ENCODE measurements around the gene AIP. TPM values are rescaled to one million over a fixed set of nuclear protein-coding genes. Genes with fewer than 3 reads are reported as not detected.

Gene AIP
- total and polyA plus RNA-seq, 9 of the 15 experiments (the other 6 are each of a cell fraction or from before 2014, with no cell fraction given) = 5.2 to 92.5 (median 52.7) TPM

- no peak overlapping the region for H3K4me3 ChIP-seq
- no TSS peak for BruUV-seq (replicated peaks)
- H3K36me3 ChIP-seq (ENCODE audit: control insufficient read depth, insufficient read depth, low read length) = no peaks in the 10 kb centered on the region
- no peak overlapping the region for H3K4me2 ChIP-seq (ENCODE audit: insufficient read depth, low read length)
- no peaks in the 10 kb centered on the region for H3K27me3 ChIP-seq (ENCODE audit: control insufficient read depth in 2 of 2, insufficient read depth in 2 of 2, low read length in 2 of 2)
- intact Hi-C loops (cut with micrococcal nuclease) = loop anchor here (5.0 kb wide), 1 partner anchor 45 kb away; no protein-coding TSS in a partner anchor
- peaks cover 12% of the 10 kb centered on the region for H3K79me2 ChIP-seq (ENCODE audit: control insufficient read depth, insufficient read depth, low read length)
- no peaks in the 10 kb centered on the region for H3K9me3 ChIP-seq (replicated peaks; ENCODE audit: control insufficient read depth, insufficient read depth, low read depth, low read length)
- in situ Hi-C loops (cut with MboI) = no loop called here
- ChIA-PET POLR2A (interaction anchor here (0.5 to 1.7 kb wide), 3 partner anchors 10 to 78 kb away, joined by 3 to 4 read pairs (median 3); partner anchors contain the start of gene AIP), CTCF (ENCODE audit: low intra/inter-chr PET ratio) (no interaction called here)
- no peaks in the 10 kb centered on the region for H4K20me1 ChIP-seq (replicated peaks; ENCODE audit: control insufficient read depth, insufficient read depth, low read length)
- no peak overlapping the region for H3K27ac ChIP-seq (ENCODE audit: extremely low read depth, low read depth, low read length)
- 77% methylated on average over 8 of the region's 11 CpGs for WGBS (ENCODE audit: insufficient coverage, low coverage, missing lambda C conversion rate)
- H3K9me1 ChIP-seq (ENCODE audit: control insufficient read depth, insufficient read depth, low read length) = no peaks in the 10 kb centered on the region
- peaks cover 20 to 56% of the 10 kb centered on the region in 2 experiments; a peak in 4 of 5 replicates for H3K4me1 ChIP-seq (replicated peaks in 1 of 2; ENCODE audit: control insufficient read depth in 2 of 2, insufficient read depth in 2 of 2, low read length in 2 of 2)
- ATAC-seq = no peak
- no peak for FAIRE-seq
- peak overlapping the region in 1 of 2 experiments; percentile 35; a peak in 1 of 4 replicates for H3K9ac ChIP-seq (ENCODE audit: insufficient read depth in 1 of 2, low read depth in 2 of 2, low read length in 2 of 2)
- DNase-seq (ENCODE audit: extremely low read depth in 1 of 4, low spot score in 3 of 4) = no peak
- H2AFZ ChIP-seq (ENCODE audit: low read depth, low read length) = no peak overlapping the region
- TF ChIP-seq NFE2 (IDR thresholded peaks at IDR 0.05; ENCODE audit: low read depth) (no peak), NFIC (IDR thresholded peaks at IDR 0.05) (peak; percentile 84), KDM1A (IDR thresholded peaks at IDR 0.05) (peak in 1 of 2 experiments; percentile 39; a peak in 1 of 4 replicates), RERE (CRISPR knock-in tag; IDR thresholded peaks at IDR 0.05; ENCODE audit: borderline replicate concordance) (no peak), TFAP4 (CRISPR knock-in tag; IDR thresholded peaks at IDR 0.05; ENCODE audit: borderline replicate concordance) (0 out of 2 replicates have a peak, but pooled peaks have one; percentile 18), ZNF324 (CRISPR knock-in tag; IDR thresholded peaks at IDR 0.05) (no peak), HDAC1 (IDR thresholded peaks at IDR 0.05) (no peak), ZNF512 (tag; IDR thresholded peaks at IDR 0.05) (no peak), RCOR1 (IDR thresholded peaks at IDR 0.05; ENCODE audit: borderline replicate concordance in 1 of 2, low read depth in 2 of 2, low read length in 2 of 2) (peak in 1 of 2 experiments; percentile 54; a peak in 1 of 4 replicates), POLR2G (IDR thresholded peaks at IDR 0.05; ENCODE audit: low read depth, low read length) (peak; percentile 53), SREBF1 (IDR thresholded peaks at IDR 0.05; ENCODE audit: borderline replicate concordance, low read depth, low read length) (no peak), KLF6 (CRISPR knock-in tag; IDR thresholded peaks at IDR 0.05; ENCODE audit: borderline replicate concordance) (no peak), BRD4 (IDR thresholded peaks at IDR 0.05) (no peak)
Measured at GRCh38 chr11:67466962-67467771, 15.7 kb upstream of the AIP start.

All from K562 (cell line).